Retinal pigment epithelial cell (primary cell): ENCODE results near the gene MS4A7.
"Not testable (repeated sequence)": the region's sequence is repeated elsewhere in the genome, so short reads cannot be mapped to it uniquely, and the experiment has no call there.

ENCODE experiments used
- DNase-seq: peaks from one replicate; pipeline ENCODE4 v3.0.0-alpha.2; 2010; ENCODE audit warnings: low read depth
- H3K4me3 ChIP-seq: 2 replicates; pipeline ENCODE4 v1.5.1; 2011; ENCODE audit warnings: mild to moderate bottlenecking, low read length, control low read depth, moderate library complexity
- TF ChIP-seq, protein P1 (sequence below): conservative IDR thresholded peaks from 2 replicates; pipeline ENCODE4 v1.5.1; 2011; ENCODE audit warnings: low read depth, low read length, control low read depth, inconsistent platforms

The MS4A7 gene

GRCh38 chr11:60360621-60361020, 17.7 kb upstream of the MS4A7 start:
- DNase-seq: no peak
- TF ChIP-seq, protein P1, sequence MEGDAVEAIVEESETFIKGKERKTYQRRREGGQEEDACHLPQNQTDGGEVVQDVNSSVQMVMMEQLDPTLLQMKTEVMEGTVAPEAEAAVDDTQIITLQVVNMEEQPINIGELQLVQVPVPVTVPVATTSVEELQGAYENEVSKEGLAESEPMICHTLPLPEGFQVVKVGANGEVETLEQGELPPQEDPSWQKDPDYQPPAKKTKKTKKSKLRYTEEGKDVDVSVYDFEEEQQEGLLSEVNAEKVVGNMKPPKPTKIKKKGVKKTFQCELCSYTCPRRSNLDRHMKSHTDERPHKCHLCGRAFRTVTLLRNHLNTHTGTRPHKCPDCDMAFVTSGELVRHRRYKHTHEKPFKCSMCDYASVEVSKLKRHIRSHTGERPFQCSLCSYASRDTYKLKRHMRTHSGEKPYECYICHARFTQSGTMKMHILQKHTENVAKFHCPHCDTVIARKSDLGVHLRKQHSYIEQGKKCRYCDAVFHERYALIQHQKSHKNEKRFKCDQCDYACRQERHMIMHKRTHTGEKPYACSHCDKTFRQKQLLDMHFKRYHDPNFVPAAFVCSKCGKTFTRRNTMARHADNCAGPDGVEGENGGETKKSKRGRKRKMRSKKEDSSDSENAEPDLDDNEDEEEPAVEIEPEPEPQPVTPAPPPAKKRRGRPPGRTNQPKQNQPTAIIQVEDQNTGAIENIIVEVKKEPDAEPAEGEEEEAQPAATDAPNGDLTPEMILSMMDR: no peak
- no peak overlapping the region for H3K4me3 ChIP-seq

DNA sequence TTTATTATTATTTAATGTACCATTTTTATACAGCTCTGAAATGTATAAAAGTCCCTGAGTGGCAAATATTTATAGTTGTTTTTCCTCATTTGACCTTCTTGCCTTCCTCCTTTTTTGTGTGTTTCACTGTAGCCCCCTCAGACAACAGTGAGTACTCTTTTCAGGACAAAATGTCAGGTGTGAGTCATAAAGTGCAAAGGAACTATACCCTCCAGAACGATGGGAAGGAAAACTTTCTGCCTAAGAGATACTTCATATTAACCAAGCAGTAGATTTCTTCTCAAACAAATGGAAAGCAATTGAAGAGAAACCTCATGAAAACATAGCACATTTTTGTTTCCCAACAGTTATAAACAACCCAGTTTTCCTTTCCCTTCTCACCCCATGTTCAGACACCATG, 16.1 kb upstream of the MS4A7 start:
- TF ChIP-seq, protein P1: no peak
- no peak for DNase-seq
- no peak overlapping the region for H3K4me3 ChIP-seq

DNA sequence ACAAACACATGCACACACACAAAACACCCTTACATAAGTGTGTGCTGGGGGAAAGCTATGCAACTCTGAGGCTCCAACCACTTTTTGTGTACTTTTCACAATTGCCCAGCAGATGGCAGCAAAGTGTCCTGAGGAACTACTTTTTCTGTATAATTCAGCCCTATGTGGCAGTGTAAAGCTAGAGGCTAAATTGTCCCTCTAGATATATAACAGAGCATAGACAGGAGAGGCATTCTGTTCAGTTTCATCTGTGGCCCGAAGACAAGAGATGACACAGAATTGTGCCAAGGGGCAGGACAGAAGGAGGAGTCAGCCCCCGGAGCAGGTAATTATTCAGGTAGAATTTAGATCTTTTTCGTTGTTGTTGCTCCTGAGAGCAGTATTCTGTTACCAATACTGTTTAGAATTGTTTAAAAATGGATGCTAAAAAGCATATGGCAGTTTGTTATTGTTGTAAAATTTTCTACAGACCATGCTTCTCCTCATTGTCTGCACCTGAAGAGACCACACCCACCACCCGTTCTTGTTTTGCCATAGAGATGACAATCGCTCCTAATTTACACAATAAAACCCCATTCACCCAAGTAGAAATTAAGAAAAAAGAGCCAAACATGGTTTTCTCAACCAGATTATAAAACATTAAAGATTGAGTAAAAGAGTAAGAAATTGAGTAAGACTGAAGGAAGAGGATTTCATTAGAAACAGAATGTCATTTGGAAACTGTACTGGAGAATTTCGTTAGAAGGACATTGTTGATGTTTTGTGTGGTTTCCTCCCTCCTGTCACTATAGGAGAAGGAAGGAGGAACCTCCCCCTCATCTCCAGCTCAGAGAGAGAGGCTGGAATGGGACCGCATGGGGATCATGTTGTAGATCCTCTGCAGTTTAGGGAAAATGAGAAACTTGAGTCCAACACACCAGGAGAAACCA, 14.5 kb upstream of the MS4A7 start:
- TF ChIP-seq, protein P1: peak; percentile 74
- no peak overlapping the region for H3K4me3 ChIP-seq
- DNase-seq: no peak

DNA sequence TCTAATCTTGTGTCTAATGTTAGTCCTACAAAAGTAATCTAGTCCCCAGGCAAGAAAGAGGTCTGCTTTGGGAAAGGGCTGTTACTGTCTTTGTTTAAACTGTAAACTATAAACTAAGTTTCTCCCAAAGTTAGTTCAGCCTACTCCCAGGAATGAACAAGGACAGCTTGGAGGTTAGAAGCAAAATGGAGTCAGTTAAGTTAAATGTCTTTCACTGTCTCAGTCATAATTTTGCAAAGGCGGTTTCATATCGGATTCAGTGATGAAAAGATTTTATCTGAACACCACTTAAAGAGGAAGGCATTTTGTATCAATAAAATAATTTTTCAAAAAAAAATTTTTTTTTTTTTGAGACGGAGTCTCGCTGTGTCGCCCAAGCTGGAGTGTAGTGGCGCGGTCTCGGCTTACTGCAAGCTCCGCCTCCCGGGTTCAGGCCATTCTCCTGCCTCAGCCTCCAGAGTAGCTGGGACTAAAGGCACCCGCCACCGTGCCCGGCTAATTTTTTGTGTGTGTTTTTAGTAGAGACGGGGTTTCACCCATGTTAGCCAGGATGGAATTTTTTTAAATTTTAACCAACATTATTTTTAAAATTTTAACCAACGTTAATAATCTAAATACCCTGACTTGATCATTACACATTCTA, 11.9 kb upstream of the MS4A7 start:
- DNase-seq: not testable (repeated sequence)

GRCh38 chr11:60367009-60367408, 11.3 kb upstream of the MS4A7 start:
- no peak overlapping the region for H3K4me3 ChIP-seq
- DNase-seq: no peak
- TF ChIP-seq, protein P1: no peak

More for the DNA sequence above, 11.9 kb upstream of the MS4A7 start:
- not testable (repeated sequence) for H3K4me3 ChIP-seq

GRCh38 chr11:60367896-60368295, 10.4 kb upstream of the MS4A7 start:
- TF ChIP-seq, protein P1: no peak
- H3K4me3 ChIP-seq: no peak overlapping the region
- DNase-seq: no peak

DNA sequence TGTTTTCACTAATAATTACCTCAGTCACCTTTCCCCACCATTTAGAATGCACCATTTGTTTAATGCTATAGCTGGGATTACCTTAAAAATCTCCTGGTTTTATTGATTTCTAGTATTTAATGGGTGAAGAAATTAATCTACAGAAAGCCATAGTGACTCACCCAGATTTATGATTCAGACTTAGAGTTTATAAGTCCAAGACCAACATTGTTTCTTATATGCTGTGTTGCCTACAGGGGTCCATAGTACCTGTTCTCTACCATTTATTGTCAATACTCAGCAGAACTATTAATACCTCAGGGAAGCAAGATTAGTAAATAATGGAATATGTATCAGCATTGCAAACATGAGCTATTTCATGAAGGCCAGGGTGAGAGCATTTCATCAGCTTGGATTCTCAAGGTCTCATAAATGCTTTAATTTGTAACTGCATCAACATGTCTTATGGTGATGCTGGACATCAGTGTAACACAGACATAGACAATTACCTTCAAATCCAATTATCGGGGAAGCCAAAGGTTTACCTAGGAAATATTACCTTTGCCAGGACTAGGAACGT, 8.0 kb upstream of the MS4A7 start:
- TF ChIP-seq, protein P1: no peak
- no peak for DNase-seq

More for the DNA sequence above, 8.0 kb upstream of the MS4A7 start:
- H3K4me3 ChIP-seq: no peak overlapping the region
